Mesendoderm (in vitro differentiated cells): ENCODE data around the gene LRRTM2.

Source experiments
- DNase-seq: peaks from one replicate; pipeline ENCODE4 v3.0.0; 2013
- H2AK5ac ChIP-seq: 2 replicates; pipeline ENCODE4 v1.6.1; 2013; ENCODE audit warnings: low read length, inconsistent platforms
- H2BK120ac ChIP-seq: 2 replicates; pipeline ENCODE4 v1.6.1; 2013; ENCODE audit warnings: low read depth, mild to moderate bottlenecking, low read length, moderate library complexity, mixed read lengths
- H2BK15ac ChIP-seq: replicated peaks from 2 replicates; pipeline ENCODE4 v1.6.1; 2013; ENCODE audit warnings: low read depth, mild to moderate bottlenecking, moderate library complexity
- H2BK5ac ChIP-seq: 2 replicates; pipeline ENCODE4 v1.6.1; 2013; ENCODE audit warnings: low read length, inconsistent platforms
- H3K18ac ChIP-seq: 2 replicates; pipeline ENCODE4 v1.6.1; 2013; ENCODE audit warnings: mild to moderate bottlenecking, low read length, mixed read lengths
- H3K23ac ChIP-seq: one replicate; pipeline ENCODE4 v1.6.1; 2013; ENCODE audit warnings: low read length
- H3K27ac ChIP-seq: 2 replicates; pipeline ENCODE4 v1.5.1; 2013; ENCODE audit warnings: low read depth, mild to moderate bottlenecking, inconsistent platforms, low read length, moderate library complexity
- H3K27me3 ChIP-seq: 2 replicates; pipeline ENCODE4 v1.6.1; 2013; ENCODE audit warnings: low read length, control low read depth, mild to moderate bottlenecking, inconsistent platforms; ENCODE audit not compliant: insufficient read depth, poor library complexity
- H3K36me3 ChIP-seq: 2 replicates; pipeline ENCODE4 v1.6.1; 2013; ENCODE audit warnings: low read length, inconsistent platforms; ENCODE audit not compliant: control insufficient read depth, insufficient read depth
- H3K4ac ChIP-seq: one replicate; pipeline ENCODE4 v1.6.1; 2013; ENCODE audit warnings: low read depth, mild to moderate bottlenecking, low read length, moderate library complexity
- H3K4me1 ChIP-seq: 2 replicates; pipeline ENCODE4 v1.6.1; 2013; ENCODE audit warnings: low read depth, low read length, inconsistent platforms; ENCODE audit not compliant: control insufficient read depth
- H3K4me2 ChIP-seq: 2 replicates; pipeline ENCODE4 v1.6.1; 2013; ENCODE audit warnings: low read length
- H3K4me3 ChIP-seq: 2 replicates; pipeline ENCODE4 v1.5.1; 2013; ENCODE audit warnings: mild to moderate bottlenecking, low read length
- H3K56ac ChIP-seq: one replicate; pipeline ENCODE4 v1.6.1; 2013; ENCODE audit warnings: low read length
- H3K79me1 ChIP-seq: 2 replicates; pipeline ENCODE4 v1.6.1; 2013; ENCODE audit warnings: low read length, inconsistent platforms
- H3K79me2 ChIP-seq: 2 replicates; pipeline ENCODE4 v1.6.1; 2013; ENCODE audit warnings: mild to moderate bottlenecking, low read length; ENCODE audit not compliant: control insufficient read depth, insufficient read depth
- H3K9ac ChIP-seq: 2 replicates; pipeline ENCODE4 v1.6.1; 2013; ENCODE audit warnings: low read length, inconsistent platforms
- H4K5ac ChIP-seq: one replicate; pipeline ENCODE4 v1.6.1; 2013; ENCODE audit warnings: low read length
- H4K8ac ChIP-seq: one replicate; pipeline ENCODE4 v1.6.1; 2013; ENCODE audit warnings: low read depth, mild to moderate bottlenecking, control low read depth, low read length, moderate library complexity
- WGBS: extraction: QIAGEN DNeasy Blood & Tissue Kit; methylation state at CpG from one replicate; pipeline ENCODE4 v1.1.7; 2013; ENCODE audit warnings: low lambda C conversion rate, missing lambda C conversion rate; ENCODE audit not compliant: insufficient coverage; ENCODE audit errors: extremely low coverage; 5-methylcytosine and 5-hydroxymethylcytosine counted together

The LRRTM2 gene

DNA sequence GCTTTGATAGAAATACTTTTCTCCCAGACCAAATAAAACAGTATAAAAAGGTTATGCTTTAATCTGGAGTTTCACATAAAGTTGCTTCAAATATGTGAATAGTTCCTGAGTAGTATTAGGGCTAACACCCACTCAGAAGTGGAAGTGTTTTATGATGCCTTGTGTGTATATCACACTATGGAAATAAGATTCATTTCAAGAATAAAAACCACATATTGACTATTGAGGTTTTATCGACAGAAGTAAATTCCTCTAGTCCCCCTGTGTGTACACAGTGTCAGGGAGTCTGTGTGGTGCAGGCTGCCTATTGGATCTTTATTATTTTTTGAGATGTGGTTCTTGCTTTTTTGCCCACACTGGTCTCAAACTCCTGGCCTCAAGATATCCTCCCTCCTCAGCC is 20.8 kb upstream of the LRRTM2 start:
- H2BK5ac ChIP-seq, result no peak overlapping the region
- H3K9ac ChIP-seq, result no peak overlapping the region
- H2BK15ac ChIP-seq, result no peak overlapping the region
- H3K4ac ChIP-seq, result no peak overlapping the region
- no peak overlapping the region for H2BK120ac ChIP-seq
- H3K79me2 ChIP-seq, result no peaks in the 10 kb centered on the region
- no peak overlapping the region for H3K23ac ChIP-seq
- H3K18ac ChIP-seq, result no peak overlapping the region
- no peaks in the 10 kb centered on the region for H3K4me1 ChIP-seq
- peaks cover 2% of the 10 kb centered on the region for H3K79me1 ChIP-seq
- DNase-seq, result no peak
- WGBS, result no CpG with 5 or more reads among the region's 1 CpG
- no peaks in the 10 kb centered on the region for H3K27me3 ChIP-seq
- H3K36me3 ChIP-seq, result no peaks in the 10 kb centered on the region
- H3K4me3 ChIP-seq, result no peak overlapping the region
- H4K5ac ChIP-seq, result no peak overlapping the region
- H2AK5ac ChIP-seq, result no peak overlapping the region
- no peak overlapping the region for H3K27ac ChIP-seq
- no peak overlapping the region for H3K4me2 ChIP-seq
- no peak overlapping the region for H4K8ac ChIP-seq
- H3K56ac ChIP-seq, result no peak overlapping the region

DNA sequence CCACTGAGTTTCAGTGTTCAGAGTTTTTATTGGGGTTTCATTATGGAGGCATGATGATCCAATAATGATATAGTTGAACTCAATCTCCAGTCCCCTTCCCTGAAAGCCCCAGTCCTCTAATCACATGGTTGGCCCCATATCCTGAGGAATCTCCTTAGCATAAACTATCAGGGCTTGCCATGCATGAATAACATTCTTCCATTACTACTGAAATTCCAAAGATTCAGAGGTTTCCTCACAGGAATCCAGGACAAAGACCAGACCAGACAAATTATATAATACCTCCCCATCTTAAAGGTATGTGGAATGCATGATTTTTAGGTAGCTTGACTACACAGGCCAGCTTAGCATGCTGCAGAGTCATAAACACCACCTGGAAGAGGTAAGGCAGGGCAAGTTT is 15.5 kb upstream of the LRRTM2 start:
- H3K4me3 ChIP-seq, result no peak overlapping the region
- DNase-seq, result peak; percentile 44
- H3K36me3 ChIP-seq, result peaks cover 7% of the 10 kb centered on the region
- no peak overlapping the region for H3K56ac ChIP-seq
- no peak overlapping the region for H3K9ac ChIP-seq
- H4K8ac ChIP-seq, result no peak overlapping the region
- peaks cover 3% of the 10 kb centered on the region for H3K79me1 ChIP-seq
- no peaks in the 10 kb centered on the region for H3K79me2 ChIP-seq
- no peaks in the 10 kb centered on the region for H3K4me1 ChIP-seq
- H2BK120ac ChIP-seq, result no peak overlapping the region
- no peak overlapping the region for H3K4me2 ChIP-seq
- no peak overlapping the region for H3K4ac ChIP-seq
- no peak overlapping the region for H3K18ac ChIP-seq
- no peak overlapping the region for H2BK15ac ChIP-seq
- H3K23ac ChIP-seq, result no peak overlapping the region
- no peak overlapping the region for H4K5ac ChIP-seq
- H2BK5ac ChIP-seq, result no peak overlapping the region
- H3K27ac ChIP-seq, result no peak overlapping the region
- no peaks in the 10 kb centered on the region for H3K27me3 ChIP-seq
- H2AK5ac ChIP-seq, result no peak overlapping the region

DNA sequence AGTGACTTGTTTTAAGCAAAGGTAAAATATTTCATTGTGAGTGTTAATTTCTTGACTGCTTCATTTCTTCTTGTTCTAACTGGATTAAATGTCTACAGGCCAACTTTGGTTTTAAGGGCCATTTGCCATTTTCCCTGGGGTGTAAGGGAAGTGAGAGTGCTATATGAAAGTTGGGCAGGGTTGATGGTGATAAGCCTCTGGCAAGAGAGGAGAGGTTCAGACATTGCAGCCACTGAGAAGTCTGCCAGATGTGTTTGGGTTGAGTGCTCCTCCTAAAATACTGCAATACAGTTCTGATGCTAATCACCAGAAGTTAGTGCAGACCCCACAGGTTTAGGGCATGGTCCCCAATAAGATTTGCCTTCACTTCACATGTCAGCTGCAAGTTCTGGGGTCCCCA is 14.9 kb upstream of the LRRTM2 start:
- Histone ChIP-seq H4K5ac (no peak overlapping the region), H3K56ac (no peak overlapping the region), H2BK120ac (no peak overlapping the region), H3K4me3 (no peak overlapping the region), H3K27me3 (no peaks in the 10 kb centered on the region), H3K79me1 (peaks cover 3% of the 10 kb centered on the region), H3K4me1 (no peaks in the 10 kb centered on the region), H3K23ac (no peak overlapping the region), H3K79me2 (no peaks in the 10 kb centered on the region), H3K36me3 (peaks cover 7% of the 10 kb centered on the region), H3K4me2 (no peak overlapping the region), H2BK15ac (no peak overlapping the region), H3K27ac (no peak overlapping the region), H2BK5ac (no peak overlapping the region), H3K18ac (no peak overlapping the region), H4K8ac (no peak overlapping the region), H3K9ac (no peak overlapping the region), H2AK5ac (no peak overlapping the region), H3K4ac (no peak overlapping the region)
- DNase-seq, result no peak

DNA sequence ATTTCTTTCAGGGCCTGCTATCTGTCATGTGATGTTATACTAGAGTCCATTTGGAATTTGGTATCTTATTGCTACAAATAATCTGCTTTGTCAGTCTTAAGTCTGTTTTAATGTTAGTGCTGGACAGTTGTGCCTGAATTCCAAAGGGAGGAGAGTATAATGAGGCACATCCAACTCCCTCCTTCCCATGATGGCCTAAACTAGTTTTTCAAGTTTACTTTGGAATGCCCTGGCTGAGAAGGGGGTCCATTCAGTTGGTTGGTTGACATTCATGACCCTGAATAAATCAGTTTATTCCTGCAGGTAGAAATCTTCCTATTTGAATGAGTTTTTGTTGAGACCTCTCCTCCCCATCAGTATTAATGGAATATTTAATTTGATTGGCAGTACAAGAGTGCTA is 9.4 kb upstream of the LRRTM2 start:
- no peak overlapping the region for H4K5ac ChIP-seq
- no peak overlapping the region for H4K8ac ChIP-seq
- no peaks in the 10 kb centered on the region for H3K27me3 ChIP-seq
- peaks cover 10% of the 10 kb centered on the region for H3K79me2 ChIP-seq
- peaks cover 10% of the 10 kb centered on the region for H3K79me1 ChIP-seq
- peak; percentile 60 for DNase-seq
- H2BK15ac ChIP-seq, result no peak overlapping the region
- H3K4me3 ChIP-seq, result no peak overlapping the region
- no peak overlapping the region for H2BK5ac ChIP-seq
- peaks cover 9% of the 10 kb centered on the region for H3K4me1 ChIP-seq
- H3K4me2 ChIP-seq, result no peak overlapping the region
- H2AK5ac ChIP-seq, result no peak overlapping the region
- no peak overlapping the region for H3K9ac ChIP-seq
- H3K23ac ChIP-seq, result no peak overlapping the region
- peaks cover 5% of the 10 kb centered on the region for H3K36me3 ChIP-seq
- H3K56ac ChIP-seq, result no peak overlapping the region
- H3K27ac ChIP-seq, result no peak overlapping the region
- no peak overlapping the region for H3K18ac ChIP-seq
- no peak overlapping the region for H2BK120ac ChIP-seq
- no peak overlapping the region for H3K4ac ChIP-seq

DNA sequence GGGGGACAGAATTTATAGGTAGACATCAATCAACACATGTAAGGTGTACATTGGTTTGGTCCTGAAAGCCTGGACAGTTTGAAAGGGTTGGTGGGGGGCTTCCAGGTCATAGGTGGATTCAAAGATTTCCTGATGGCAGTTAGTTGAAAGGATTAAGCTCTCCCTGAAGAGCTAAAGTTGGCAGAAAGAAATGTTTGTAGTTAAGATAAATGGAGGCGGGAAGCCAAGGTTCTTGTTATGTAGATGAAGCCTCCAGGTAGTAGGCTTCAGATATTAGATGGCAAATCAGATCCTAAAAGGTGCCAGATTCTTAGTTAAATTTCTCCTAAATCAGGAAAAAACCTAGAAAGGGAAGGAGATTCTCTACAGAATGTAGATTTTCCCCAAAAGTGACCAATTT is 9.0 kb upstream of the LRRTM2 start:
- Histone ChIP-seq H2BK5ac (no peak overlapping the region), H2BK120ac (no peak overlapping the region), H3K4ac (no peak overlapping the region), H3K4me3 (no peak overlapping the region), H3K18ac (no peak overlapping the region), H2BK15ac (no peak overlapping the region), H3K36me3 (peaks cover 2% of the 10 kb centered on the region), H3K56ac (no peak overlapping the region), H4K5ac (no peak overlapping the region), H4K8ac (no peak overlapping the region), H3K4me1 (peaks cover 9% of the 10 kb centered on the region), H3K27me3 (no peaks in the 10 kb centered on the region), H3K9ac (no peak overlapping the region), H3K4me2 (no peak overlapping the region), H3K79me2 (peaks cover 10% of the 10 kb centered on the region), H3K79me1 (peaks cover 12% of the 10 kb centered on the region), H3K23ac (no peak overlapping the region), H2AK5ac (no peak overlapping the region), H3K27ac (peak overlapping the region; percentile 31)
- DNase-seq, result peak; percentile 53
- WGBS, result no CpG with 5 or more reads among the region's 1 CpG

DNA sequence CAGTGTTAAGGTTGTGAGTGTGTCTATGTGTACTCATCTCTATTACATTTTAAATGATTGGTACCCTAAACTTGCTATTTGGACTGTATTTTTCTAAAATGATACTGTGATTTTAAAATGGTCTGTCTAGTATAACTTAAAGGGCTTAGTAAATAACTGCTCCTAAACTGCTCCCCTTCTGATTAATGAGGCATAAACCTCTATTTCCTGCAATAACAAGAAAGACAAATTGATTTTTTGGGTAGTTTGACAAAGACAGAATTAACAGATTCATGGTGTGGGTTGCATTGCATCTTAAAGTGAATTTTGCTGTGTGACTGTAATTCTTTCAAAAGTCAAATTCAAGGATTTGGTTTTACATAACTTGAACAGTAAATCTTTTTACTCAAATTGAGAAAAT is 8.1 kb upstream of the LRRTM2 start:
- no peak for DNase-seq
- peaks cover 13% of the 10 kb centered on the region for H3K79me2 ChIP-seq
- H2BK5ac ChIP-seq, result no peak overlapping the region
- no peak overlapping the region for H3K4me3 ChIP-seq
- no peak overlapping the region for H3K27ac ChIP-seq
- H3K9ac ChIP-seq, result no peak overlapping the region
- peaks cover 9% of the 10 kb centered on the region for H3K4me1 ChIP-seq
- H2BK15ac ChIP-seq, result no peak overlapping the region
- H3K4ac ChIP-seq, result no peak overlapping the region
- H3K18ac ChIP-seq, result no peak overlapping the region
- H2AK5ac ChIP-seq, result no peak overlapping the region
- H4K8ac ChIP-seq, result no peak overlapping the region
- peaks cover 14% of the 10 kb centered on the region for H3K79me1 ChIP-seq
- H3K23ac ChIP-seq, result no peak overlapping the region
- no peak overlapping the region for H4K5ac ChIP-seq
- no peaks in the 10 kb centered on the region for H3K27me3 ChIP-seq
- no peaks in the 10 kb centered on the region for H3K36me3 ChIP-seq
- no peak overlapping the region for H3K4me2 ChIP-seq
- H3K56ac ChIP-seq, result no peak overlapping the region
- no peak overlapping the region for H2BK120ac ChIP-seq
